Activated naive CD8-positive, alpha-beta T cell treated with anti-CD3 and anti-CD28 coated beads, Interleukin-2, amount 50 U/mL, for 24 hours (primary cell): ENCODE results near the gene RELL1.

Source experiments
- ATAC-seq: fragments of 150-1000 bp; cut with Tn5 transposase; one replicate; pipeline ENCODE4 v1.10.0; 2021
- DNase-seq: peaks from one replicate; pipeline ENCODE4 v3.0.0; 2021
- H3K27ac Mint-ChIP-seq: one replicate; pipeline ENCODE4 v1.8.0; 2021; ENCODE audit warnings: mild to moderate bottlenecking, mixed read lengths
- H3K27me3 Mint-ChIP-seq: one replicate; pipeline ENCODE4 v1.8.0; 2021; ENCODE audit warnings: mixed read lengths
- H3K36me3 Mint-ChIP-seq: one replicate; pipeline ENCODE4 v1.8.0; 2021; ENCODE audit warnings: low read depth, mixed read lengths
- H3K4me1 Mint-ChIP-seq: one replicate; pipeline ENCODE4 v1.8.0; 2021; ENCODE audit warnings: mixed read lengths
- H3K4me3 Mint-ChIP-seq: one replicate; pipeline ENCODE4 v1.8.0; 2021; ENCODE audit warnings: mild to moderate bottlenecking, moderate library complexity, mixed read lengths
- H3K9me3 Mint-ChIP-seq: one replicate; pipeline ENCODE4 v1.8.0; 2021; ENCODE audit warnings: mixed read lengths

Gene RELL1

GRCh38 chr4:37623125-37623524 is 63.1 kb downstream of the RELL1 start:
- no peaks in the 10 kb centered on the region for H3K4me1 Mint-ChIP-seq
- no peaks in the 10 kb centered on the region for H3K9me3 Mint-ChIP-seq
- no peak overlapping the region for H3K27ac Mint-ChIP-seq
- peaks cover 19% of the 10 kb centered on the region for H3K36me3 Mint-ChIP-seq
- no peaks in the 10 kb centered on the region for H3K27me3 Mint-ChIP-seq
- DNase-seq (no peak), ATAC-seq (no peak)
- no peak overlapping the region for H3K4me3 Mint-ChIP-seq

- ATAC-seq = no peak
- Mint-ChIP-seq H3K9me3 (no peaks in the 10 kb centered on the region), H3K36me3 (peaks cover 14% of the 10 kb centered on the region), H3K4me1 (peaks cover 13% of the 10 kb centered on the region), H3K27me3 (no peaks in the 10 kb centered on the region), H3K4me3 (no peak overlapping the region), H3K27ac (no peak overlapping the region)
- no peak for DNase-seq
Measured at GRCh38 chr4:37620176-37620575, 66.0 kb downstream of the RELL1 start.

- no peaks in the 10 kb centered on the region for H3K27me3 Mint-ChIP-seq
- DNase-seq = no peak
- H3K9me3 Mint-ChIP-seq = no peaks in the 10 kb centered on the region
- no peak for ATAC-seq
- H3K27ac Mint-ChIP-seq = peak overlapping the region; percentile 45
- peaks cover 16% of the 10 kb centered on the region for H3K4me1 Mint-ChIP-seq
- H3K4me3 Mint-ChIP-seq = no peak overlapping the region
- H3K36me3 Mint-ChIP-seq = peaks cover 16% of the 10 kb centered on the region
Measured at GRCh38 chr4:37615720-37616063, 70.5 kb downstream of the RELL1 start.

- DNase-seq (no peak), ATAC-seq (no peak)
- Mint-ChIP-seq H3K4me3 (no peak overlapping the region), H3K9me3 (no peaks in the 10 kb centered on the region), H3K4me1 (peaks cover 16% of the 10 kb centered on the region), H3K27me3 (no peaks in the 10 kb centered on the region), H3K27ac (peak overlapping the region; percentile 45), H3K36me3 (peaks cover 16% of the 10 kb centered on the region)
Measured at GRCh38 chr4:37615059-37615719, 71.0 kb downstream of the RELL1 start.

- H3K27ac Mint-ChIP-seq = no peak overlapping the region
- DNase-seq = no peak
- no peak overlapping the region for H3K4me3 Mint-ChIP-seq
- no peak for ATAC-seq
- H3K9me3 Mint-ChIP-seq = no peaks in the 10 kb centered on the region
- H3K4me1 Mint-ChIP-seq = peaks cover 16% of the 10 kb centered on the region
- H3K27me3 Mint-ChIP-seq = no peaks in the 10 kb centered on the region
- H3K36me3 Mint-ChIP-seq = peaks cover 19% of the 10 kb centered on the region
Measured at GRCh38 chr4:37612811-37613210, 73.4 kb downstream of the RELL1 start.

- ATAC-seq (no peak), DNase-seq (no peak)
- Mint-ChIP-seq H3K36me3 (peaks cover 17% of the 10 kb centered on the region), H3K9me3 (no peaks in the 10 kb centered on the region), H3K4me3 (no peak overlapping the region), H3K27me3 (no peaks in the 10 kb centered on the region), H3K27ac (no peak overlapping the region), H3K4me1 (no peaks in the 10 kb centered on the region)
Measured at GRCh38 chr4:37609626-37610025, 76.5 kb downstream of the RELL1 start.

- no peaks in the 10 kb centered on the region for H3K27me3 Mint-ChIP-seq
- DNase-seq (no peak), ATAC-seq (no peak)
- no peak overlapping the region for H3K27ac Mint-ChIP-seq
- H3K4me1 Mint-ChIP-seq = peaks cover 5% of the 10 kb centered on the region
- H3K4me3 Mint-ChIP-seq = no peak overlapping the region
- no peaks in the 10 kb centered on the region for H3K9me3 Mint-ChIP-seq
- H3K36me3 Mint-ChIP-seq = peaks cover 12% of the 10 kb centered on the region
Measured at GRCh38 chr4:37607018-37607417, 79.2 kb downstream of the RELL1 start.

GRCh38 chr4:37605843-37606565 is 80.2 kb downstream of the RELL1 start:
- ATAC-seq = no peak
- Mint-ChIP-seq H3K4me3 (no peak overlapping the region), H3K9me3 (no peaks in the 10 kb centered on the region), H3K4me1 (peaks cover 5% of the 10 kb centered on the region), H3K27me3 (no peaks in the 10 kb centered on the region), H3K36me3 (peaks cover 9% of the 10 kb centered on the region), H3K27ac (no peak overlapping the region)
- DNase-seq = no peak

GRCh38 chr4:37604461-37604860 is 81.7 kb downstream of the RELL1 start:
- ATAC-seq = no peak

GRCh38 chr4:37603711-37604110 is 82.5 kb downstream of the RELL1 start:
- no peaks in the 10 kb centered on the region for H3K9me3 Mint-ChIP-seq
- H3K27ac Mint-ChIP-seq = no peak overlapping the region
- DNase-seq (no peak), ATAC-seq (no peak)
- peaks cover 5% of the 10 kb centered on the region for H3K4me1 Mint-ChIP-seq
- no peak overlapping the region for H3K4me3 Mint-ChIP-seq
- H3K27me3 Mint-ChIP-seq = no peaks in the 10 kb centered on the region
- no peaks in the 10 kb centered on the region for H3K36me3 Mint-ChIP-seq

More at GRCh38 chr4:37604461-37604860, 81.7 kb downstream of the RELL1 start:
- DNase-seq = no peak
- Mint-ChIP-seq H3K27me3 (no peaks in the 10 kb centered on the region), H3K9me3 (no peaks in the 10 kb centered on the region), H3K4me3 (no peak overlapping the region), H3K4me1 (peaks cover 5% of the 10 kb centered on the region), H3K36me3 (peaks cover 4% of the 10 kb centered on the region), H3K27ac (no peak overlapping the region)

GRCh38 chr4:37603070-37603468 is 83.1 kb downstream of the RELL1 start:
- no peak overlapping the region for H3K27ac Mint-ChIP-seq
- H3K4me3 Mint-ChIP-seq = no peak overlapping the region
- H3K4me1 Mint-ChIP-seq = peaks cover 8% of the 10 kb centered on the region
- H3K27me3 Mint-ChIP-seq = no peaks in the 10 kb centered on the region
- no peaks in the 10 kb centered on the region for H3K9me3 Mint-ChIP-seq
- DNase-seq = peak; percentile 83
- H3K36me3 Mint-ChIP-seq = no peaks in the 10 kb centered on the region
- peak; percentile 40 for ATAC-seq

- H3K4me3 Mint-ChIP-seq = no peak overlapping the region
- no peaks in the 10 kb centered on the region for H3K9me3 Mint-ChIP-seq
- H3K27ac Mint-ChIP-seq = no peak overlapping the region
- no peak for DNase-seq
- H3K27me3 Mint-ChIP-seq = no peaks in the 10 kb centered on the region
- ATAC-seq = no peak
- H3K36me3 Mint-ChIP-seq = no peaks in the 10 kb centered on the region
- peaks cover 8% of the 10 kb centered on the region for H3K4me1 Mint-ChIP-seq
Measured at GRCh38 chr4:37602454-37603069, 83.6 kb downstream of the RELL1 start.

- Mint-ChIP-seq H3K36me3 (no peaks in the 10 kb centered on the region), H3K4me3 (no peak overlapping the region), H3K4me1 (peaks cover 8% of the 10 kb centered on the region), H3K27me3 (no peaks in the 10 kb centered on the region), H3K9me3 (no peaks in the 10 kb centered on the region), H3K27ac (no peak overlapping the region)
- no peak for DNase-seq
- ATAC-seq = no peak
Measured at GRCh38 chr4:37601531-37601930, 84.6 kb downstream of the RELL1 start.

- Mint-ChIP-seq H3K27ac (no peak overlapping the region), H3K36me3 (no peaks in the 10 kb centered on the region)
Measured at GRCh38 chr4:37599092-37599790, 86.9 kb downstream of the RELL1 start.

GRCh38 chr4:37597034-37597433 is 89.1 kb downstream of the RELL1 start:
- Mint-ChIP-seq H3K36me3 (no peaks in the 10 kb centered on the region), H3K27ac (no peak overlapping the region), H3K4me1 (peaks cover 3% of the 10 kb centered on the region), H3K27me3 (no peaks in the 10 kb centered on the region), H3K4me3 (no peak overlapping the region), H3K9me3 (no peaks in the 10 kb centered on the region)
- no peak for ATAC-seq
- no peak for DNase-seq

More at GRCh38 chr4:37599092-37599790, 86.9 kb downstream of the RELL1 start:
- DNase-seq (no peak), ATAC-seq (no peak)
- no peaks in the 10 kb centered on the region for H3K27me3 Mint-ChIP-seq
- H3K9me3 Mint-ChIP-seq = no peaks in the 10 kb centered on the region
- H3K4me1 Mint-ChIP-seq = peaks cover 8% of the 10 kb centered on the region
- no peak overlapping the region for H3K4me3 Mint-ChIP-seq
